ENCODE results near the gene NOTCH4.

NOTCH4 gene

GRCh38 chr6:32181915-32182529 is 41.8 kb downstream of the NOTCH4 start:
- TF ChIP-seq CTCF (IDR thresholded peaks at IDR 0.05), result no peak
- Histone ChIP-seq H3K4me1 (peaks cover 1% of the 10 kb centered on the region), H3K9ac (no peak overlapping the region), H3K4me3 (ENCODE audit: low read depth, low read length) (no peak overlapping the region), H3K27ac (no peak overlapping the region), H2AFZ (no peak overlapping the region), H3K4me2 (ENCODE audit: low read length) (no peak overlapping the region), H3K36me3 (ENCODE audit: control insufficient read depth, insufficient read depth, low read length) (no peaks in the 10 kb centered on the region), H3K27me3 (ENCODE audit: control insufficient read depth, insufficient read depth, low read length) (no peaks in the 10 kb centered on the region), H3K79me2 (peaks cover 3% of the 10 kb centered on the region), H3K9me3 (ENCODE audit: control insufficient read depth, low read length) (no peaks in the 10 kb centered on the region)

GRCh38 chr6:32181148-32181702 is 42.6 kb downstream of the NOTCH4 start:
- Histone ChIP-seq H3K4me1 (peaks cover 9% of the 10 kb centered on the region), H3K27ac (no peak overlapping the region), H3K27me3 (ENCODE audit: control insufficient read depth, insufficient read depth, low read length) (no peaks in the 10 kb centered on the region), H3K4me2 (ENCODE audit: low read length) (no peak overlapping the region), H3K9me3 (ENCODE audit: control insufficient read depth, low read length) (no peaks in the 10 kb centered on the region), H3K79me2 (peaks cover 3% of the 10 kb centered on the region), H3K9ac (no peak overlapping the region), H2AFZ (no peak overlapping the region), H3K4me3 (ENCODE audit: low read depth, low read length) (no peak overlapping the region), H3K36me3 (ENCODE audit: control insufficient read depth, insufficient read depth, low read length) (no peaks in the 10 kb centered on the region)
- TF ChIP-seq CTCF (IDR thresholded peaks at IDR 0.05), result no peak

GRCh38 chr6:32179766-32180405 is 44.0 kb downstream of the NOTCH4 start:
- Histone ChIP-seq H3K9ac (no peak overlapping the region), H3K9me3 (ENCODE audit: control insufficient read depth, low read length) (no peaks in the 10 kb centered on the region), H3K79me2 (peaks cover 9% of the 10 kb centered on the region), H3K36me3 (ENCODE audit: control insufficient read depth, insufficient read depth, low read length) (no peaks in the 10 kb centered on the region), H3K4me3 (ENCODE audit: low read depth, low read length) (no peak overlapping the region), H3K4me1 (peaks cover 9% of the 10 kb centered on the region), H3K27me3 (ENCODE audit: control insufficient read depth, insufficient read depth, low read length) (no peaks in the 10 kb centered on the region), H3K27ac (no peak overlapping the region), H2AFZ (no peak overlapping the region), H3K4me2 (ENCODE audit: low read length) (no peak overlapping the region)
- TF ChIP-seq CTCF (IDR thresholded peaks at IDR 0.05), result no peak

GRCh38 chr6:32178547-32179440 is 45.1 kb downstream of the NOTCH4 start:
- Histone ChIP-seq H3K9ac (peak overlapping the region; percentile 47), H3K4me1 (peaks cover 9% of the 10 kb centered on the region)

More at GRCh38 chr6:32178547-32179440, 45.1 kb downstream of the NOTCH4 start:
- H3K36me3 ChIP-seq (ENCODE audit: control insufficient read depth, insufficient read depth, low read length), result no peaks in the 10 kb centered on the region
- H3K79me2 ChIP-seq, result peaks cover 9% of the 10 kb centered on the region
- peak overlapping the region; percentile 98 for H3K27ac ChIP-seq
- H2AFZ ChIP-seq, result peak overlapping the region; percentile 89
- no peak for TF ChIP-seq CTCF (IDR thresholded peaks at IDR 0.05)
- peak overlapping the region; percentile 91 for H3K4me2 ChIP-seq (ENCODE audit: low read length)
- H3K4me3 ChIP-seq (ENCODE audit: low read depth, low read length), result peak overlapping the region; percentile 89
- no peaks in the 10 kb centered on the region for H3K27me3 ChIP-seq (ENCODE audit: control insufficient read depth, insufficient read depth, low read length)
- H3K9me3 ChIP-seq (ENCODE audit: control insufficient read depth, low read length), result no peaks in the 10 kb centered on the region
